GM19395 (cell line): Measurements from ENCODE around the gene GCNT2.
"Not testable (repeated sequence)": the region's sequence is repeated elsewhere in the genome, so short reads cannot be mapped to it uniquely, and the experiment has no call there.

Experiments used
- ATAC-seq: cut with Tn5 transposase; IDR thresholded peaks from one replicate; pipeline ENCODE4 v1.9.1; 2021; ENCODE audit warnings: mild to moderate bottlenecking, moderate library complexity; ENCODE audit not compliant: unreplicated experiment

GCNT2 gene

DNA sequence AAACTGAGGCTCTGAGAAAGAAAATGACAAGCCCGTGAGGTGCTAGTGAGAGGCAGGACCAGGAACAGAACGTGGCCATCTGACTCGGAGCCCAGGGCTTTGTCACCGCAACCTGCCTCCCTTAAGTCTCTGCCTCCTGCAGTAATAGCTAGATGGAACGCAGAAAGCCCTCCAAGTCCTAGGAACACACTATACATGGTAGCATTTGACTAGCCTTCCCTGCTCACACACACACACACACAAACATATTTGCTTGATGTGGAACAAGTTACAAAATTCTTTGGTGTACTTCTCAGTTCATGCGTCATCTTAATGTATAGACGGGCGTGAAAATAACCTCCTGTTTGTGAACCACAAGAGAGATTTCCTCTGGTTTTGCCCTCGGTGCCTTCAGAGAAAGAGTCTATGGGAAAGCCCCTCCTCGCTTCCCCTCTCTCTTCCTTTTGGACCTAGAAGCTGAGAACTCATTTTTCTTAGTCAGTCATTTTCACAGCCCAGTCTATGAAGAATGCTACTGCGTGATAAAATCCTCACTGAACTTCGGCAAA, 134.4 kb downstream of the GCNT2 start:
- ATAC-seq, result no peak

DNA sequence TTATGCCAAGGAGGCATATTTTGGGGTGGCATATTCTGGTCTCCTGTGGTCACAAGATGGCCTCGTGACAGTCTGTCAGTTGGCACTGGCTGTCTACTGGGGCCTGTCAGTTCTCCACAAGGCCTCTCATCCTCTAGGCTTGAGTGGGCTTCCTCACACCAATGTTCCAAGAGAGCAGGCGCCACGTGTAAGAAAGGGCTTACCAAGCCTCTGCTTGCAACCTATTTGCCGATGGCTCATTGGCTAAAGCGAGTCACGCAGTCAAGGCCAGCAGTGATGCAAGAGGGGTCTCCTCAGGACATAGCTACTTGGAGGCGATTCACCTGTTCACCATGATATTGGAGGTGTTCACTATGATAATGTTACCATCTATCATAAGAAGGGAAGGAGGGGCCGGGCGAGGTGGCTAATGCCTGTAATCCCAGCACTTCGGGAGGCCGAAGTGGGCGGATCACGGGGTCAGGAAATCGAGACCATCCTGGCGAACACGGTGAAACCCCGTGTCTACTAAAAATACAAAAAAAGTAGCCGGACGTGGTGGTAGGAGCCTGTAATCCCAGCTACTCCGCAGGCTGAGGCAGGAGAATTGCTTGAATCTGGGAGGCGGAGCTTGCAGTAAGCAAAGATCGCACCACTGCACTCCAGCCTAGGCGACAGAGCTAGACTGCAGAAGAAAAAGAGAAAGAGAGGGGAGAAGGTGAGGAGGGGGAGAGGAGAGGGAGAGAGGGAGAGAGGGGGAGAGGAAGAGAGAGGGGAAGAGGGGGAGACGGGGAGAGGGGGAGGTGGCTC, 138.0 kb downstream of the GCNT2 start:
- ATAC-seq, result no peak

DNA sequence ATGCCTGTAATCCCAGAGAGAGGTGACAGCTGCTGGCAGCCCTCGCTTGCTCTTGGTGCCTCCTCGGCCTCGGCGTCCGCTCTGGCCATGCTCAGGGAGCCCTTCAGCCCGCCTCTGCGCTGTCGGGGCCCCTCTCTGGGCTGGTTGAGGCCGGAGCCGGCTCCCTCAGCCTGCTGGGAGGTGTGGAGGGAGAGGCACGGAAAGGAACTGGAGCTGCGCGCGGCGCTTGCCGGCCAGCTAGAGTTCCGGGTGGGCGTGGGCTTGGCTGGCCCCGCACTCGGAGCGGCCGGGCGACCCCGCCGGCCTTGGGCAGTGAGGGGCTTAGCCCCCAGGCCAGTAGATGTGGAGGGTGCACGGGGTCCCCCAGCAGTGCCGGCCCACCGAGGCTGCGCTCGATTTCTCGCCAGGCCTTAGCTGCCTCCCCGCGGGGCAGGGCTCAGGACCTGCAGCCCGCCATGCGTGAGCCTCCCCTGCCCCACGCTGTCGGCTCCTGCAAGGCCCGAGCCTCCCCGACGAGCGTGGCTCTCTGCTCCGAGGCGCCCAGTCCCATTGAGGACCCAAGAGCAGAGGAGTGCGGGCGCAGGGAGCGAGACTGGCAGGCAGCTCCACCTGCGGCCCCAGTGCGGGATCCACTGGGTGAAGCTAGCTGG, 138.7 kb downstream of the GCNT2 start:
- ATAC-seq, result no peak

DNA sequence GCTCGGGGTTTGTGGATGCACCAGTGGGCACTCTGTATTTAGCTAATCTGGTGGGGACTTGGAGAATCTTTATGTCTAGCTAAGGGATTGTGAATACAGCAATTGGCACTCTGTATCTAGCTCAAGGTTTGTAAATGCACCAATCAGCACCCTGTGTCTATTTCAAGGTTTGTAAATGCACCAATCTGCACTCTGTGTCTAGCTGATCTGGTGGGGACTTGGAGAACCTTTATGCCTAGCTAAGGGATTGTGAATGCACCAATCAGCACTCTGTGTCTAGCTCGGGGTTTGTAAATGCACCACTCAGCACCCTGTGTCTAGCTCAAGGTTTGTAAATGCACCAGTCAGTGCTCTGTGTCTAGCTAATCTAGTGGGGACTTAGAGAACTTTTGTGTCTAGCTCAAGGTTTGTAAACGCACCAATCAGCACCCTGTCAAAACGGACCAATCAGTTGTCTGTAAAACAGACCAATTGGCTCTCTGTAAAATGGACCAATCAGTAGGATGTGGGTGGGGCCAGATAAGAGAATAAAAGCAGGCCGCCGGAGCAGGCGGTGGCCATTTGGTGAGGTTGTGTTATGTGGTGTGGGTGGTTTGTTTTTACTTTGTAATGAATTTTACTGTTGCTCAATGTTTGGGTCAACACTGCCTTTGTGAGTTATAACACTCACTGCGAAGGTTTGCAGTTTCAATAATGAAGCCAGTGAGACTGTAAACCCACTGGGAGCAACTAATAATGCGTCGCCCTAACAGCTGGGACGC, 139.5 kb downstream of the GCNT2 start:
- ATAC-seq, result not testable (repeated sequence)

DNA sequence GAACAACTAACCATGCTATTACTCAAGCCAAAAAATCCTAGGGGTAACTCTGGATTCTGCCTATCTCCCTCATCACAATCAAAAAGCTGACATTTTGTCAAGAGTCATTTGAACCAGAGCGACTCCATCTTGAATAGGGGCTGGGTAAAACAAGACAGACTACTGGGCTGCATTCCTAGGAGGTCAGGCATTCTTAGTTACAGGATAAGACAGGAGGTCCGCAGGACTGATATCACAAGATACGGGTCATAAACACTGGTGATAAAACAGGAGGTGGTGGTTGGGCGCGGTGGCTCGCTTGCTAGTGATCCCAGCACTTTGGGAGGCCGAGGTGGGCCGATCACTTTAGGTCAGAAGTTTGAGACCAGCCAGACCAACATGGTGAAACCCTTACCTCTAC, 141.1 kb downstream of the GCNT2 start:
- ATAC-seq, result no peak

DNA sequence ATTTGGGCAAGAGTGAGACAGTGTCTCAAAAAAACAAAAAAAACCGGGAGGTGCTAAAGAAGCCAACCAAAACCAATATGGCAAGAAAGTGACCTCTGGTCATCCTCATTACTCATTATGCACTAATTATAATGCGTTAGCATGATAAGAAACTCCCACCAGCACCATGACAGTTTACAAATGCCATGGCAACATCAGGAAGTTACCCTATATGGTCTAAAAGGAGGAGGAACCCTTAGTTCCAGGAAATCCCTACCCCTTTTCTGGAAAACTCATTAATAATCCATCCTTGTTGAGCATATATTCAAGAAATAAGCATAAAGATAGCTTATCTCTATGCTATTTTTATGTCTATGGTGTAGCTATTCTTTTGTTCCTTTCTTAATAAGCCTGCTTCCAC, 141.6 kb downstream of the GCNT2 start:
- no peak for ATAC-seq

DNA sequence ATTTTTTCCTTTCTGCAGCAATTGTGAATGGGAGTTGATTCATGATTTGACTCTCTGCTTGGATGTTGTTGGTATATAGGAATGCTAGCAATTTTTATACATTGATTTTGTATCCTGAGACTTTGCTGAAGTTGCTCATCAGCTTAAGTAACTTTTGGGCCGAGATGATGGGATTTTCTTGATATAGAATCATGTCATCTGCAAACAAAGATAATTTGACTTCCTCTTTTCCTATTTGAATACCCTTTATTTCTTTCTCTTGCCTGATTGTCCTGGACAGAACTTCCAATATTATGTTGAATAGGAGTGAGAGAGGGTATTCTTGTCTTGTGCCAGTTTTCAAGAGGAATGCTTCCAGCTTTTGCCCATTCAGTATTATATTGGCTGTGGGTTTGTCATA, 144.4 kb downstream of the GCNT2 start:
- not testable (repeated sequence) for ATAC-seq

DNA sequence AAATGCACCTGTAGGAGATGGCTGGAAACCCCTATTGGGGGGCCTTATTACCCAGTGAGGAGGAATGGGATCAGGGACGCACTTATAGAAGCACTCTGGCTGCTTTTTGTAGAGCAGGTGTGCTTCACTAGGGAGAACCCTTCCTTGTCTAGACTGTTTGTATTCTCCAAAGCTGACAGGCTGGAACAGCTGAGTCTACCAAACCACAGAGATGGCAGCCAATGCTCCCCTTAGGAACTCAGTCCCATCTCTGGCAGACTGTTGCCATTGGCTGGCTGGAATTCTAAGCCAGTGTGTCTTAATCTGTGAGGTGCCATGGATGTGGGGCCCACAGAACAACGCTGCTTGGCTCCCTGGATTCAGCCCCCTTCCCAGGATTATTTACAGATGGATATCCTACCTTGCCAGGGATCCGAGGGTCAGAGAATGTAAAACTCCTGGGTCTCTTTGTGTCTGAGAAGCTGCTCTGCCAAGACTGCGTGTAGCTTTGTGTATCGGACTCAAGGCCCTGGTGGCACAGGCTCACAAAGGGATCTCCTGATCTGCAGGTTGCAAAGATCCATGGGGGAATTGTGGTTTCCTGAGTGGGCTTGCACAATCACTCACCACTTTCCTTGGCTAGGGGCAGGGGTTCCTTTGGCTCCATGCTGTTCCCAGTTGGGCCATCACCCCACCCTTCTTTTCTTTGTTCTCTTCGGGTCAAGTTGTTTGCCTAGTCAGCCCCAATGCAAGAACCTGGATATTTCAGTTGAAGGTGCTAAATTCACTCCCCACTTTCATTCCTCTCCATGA, 147.2 kb downstream of the GCNT2 start:
- ATAC-seq, result no peak

DNA sequence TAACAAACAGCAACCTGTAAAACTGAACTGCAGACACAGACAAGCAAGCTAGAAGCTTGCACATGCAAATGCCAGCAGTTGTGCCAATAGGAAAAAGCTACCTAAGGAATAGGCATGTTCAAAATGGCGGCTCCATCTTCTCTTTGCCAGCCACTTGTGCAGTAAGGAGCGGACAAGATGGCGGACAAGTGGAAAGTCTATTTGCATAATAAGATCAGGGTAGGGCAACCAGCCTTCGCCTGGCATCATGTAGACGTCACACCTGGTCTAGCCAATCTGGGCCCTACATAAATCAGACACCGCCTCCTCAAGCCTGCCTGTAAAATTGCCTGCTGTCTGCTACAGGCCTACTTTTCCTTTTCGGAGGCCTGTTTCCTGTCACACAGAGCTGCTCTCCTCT, 155.3 kb downstream of the GCNT2 start:
- ATAC-seq, result no peak

DNA sequence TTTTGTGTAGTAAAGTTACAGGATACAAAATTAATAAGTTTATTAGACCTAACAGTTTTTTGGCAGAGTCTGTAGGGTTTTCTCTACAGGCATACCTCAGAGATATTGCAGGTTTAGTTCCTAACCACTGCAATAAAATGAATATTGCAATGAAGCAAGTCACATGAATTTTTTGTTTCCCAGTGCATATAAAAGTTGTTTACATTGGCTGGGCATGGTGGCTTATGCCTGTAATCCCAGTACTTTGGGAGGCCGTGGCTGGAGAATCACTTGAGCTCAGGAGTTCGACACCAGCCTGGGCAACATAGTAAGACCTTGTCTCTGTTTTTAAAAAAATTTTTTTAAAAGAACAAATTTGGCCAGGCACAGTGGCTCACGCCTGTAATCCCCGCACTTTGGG, 157.3 kb downstream of the GCNT2 start:
- ATAC-seq, result no peak
